Stomach (tissue), 4 donors: ENCODE results near the gene ATP8A2.

Experiments used
- EP300 ChIP-seq: sonication (generic); formaldehyde crosslinking; IDR thresholded peaks from one replicate; pipeline ENCODE4 v1.6.1; 2017; ENCODE audit warnings: antibody characterized with exemption
- POLR2A ChIP-seq, 4 donors: fragments of 450-650 bp; IDR thresholded peaks; one replicate each; pipeline ENCODE4 v1.6.1; 2016; ENCODE audit warnings: antibody characterized with exemption in 4 of 4, control low read depth in 2 of 4, mild to moderate bottlenecking in 1 of 4, moderate library complexity in 1 of 4
- POLR2AphosphoS5 ChIP-seq, 3 donors: sonication (generic); formaldehyde crosslinking; IDR thresholded peaks; one replicate each; pipeline ENCODE4 v1.6.1; 2016; ENCODE audit warnings: antibody characterized with exemption in 3 of 3
- TF ChIP-seq, protein P1 (sequence below), 7 experiments: fragments of 450-650 bp in 4 of 7; fragments of 200-600 bp in 3 of 7; sonication (generic) in 3 of 7; IDR thresholded peaks; one replicate each; pipeline ENCODE4 v1.5.1; 2016 to 2019; ENCODE audit warnings: antibody characterized with exemption in 7 of 7, control low read depth in 2 of 7, mild to moderate bottlenecking in 1 of 7

GRCh38 chr13:25971047-25971446 lies 599.3 kb downstream of the ATP8A2 start:
- TF ChIP-seq, protein P1, sequence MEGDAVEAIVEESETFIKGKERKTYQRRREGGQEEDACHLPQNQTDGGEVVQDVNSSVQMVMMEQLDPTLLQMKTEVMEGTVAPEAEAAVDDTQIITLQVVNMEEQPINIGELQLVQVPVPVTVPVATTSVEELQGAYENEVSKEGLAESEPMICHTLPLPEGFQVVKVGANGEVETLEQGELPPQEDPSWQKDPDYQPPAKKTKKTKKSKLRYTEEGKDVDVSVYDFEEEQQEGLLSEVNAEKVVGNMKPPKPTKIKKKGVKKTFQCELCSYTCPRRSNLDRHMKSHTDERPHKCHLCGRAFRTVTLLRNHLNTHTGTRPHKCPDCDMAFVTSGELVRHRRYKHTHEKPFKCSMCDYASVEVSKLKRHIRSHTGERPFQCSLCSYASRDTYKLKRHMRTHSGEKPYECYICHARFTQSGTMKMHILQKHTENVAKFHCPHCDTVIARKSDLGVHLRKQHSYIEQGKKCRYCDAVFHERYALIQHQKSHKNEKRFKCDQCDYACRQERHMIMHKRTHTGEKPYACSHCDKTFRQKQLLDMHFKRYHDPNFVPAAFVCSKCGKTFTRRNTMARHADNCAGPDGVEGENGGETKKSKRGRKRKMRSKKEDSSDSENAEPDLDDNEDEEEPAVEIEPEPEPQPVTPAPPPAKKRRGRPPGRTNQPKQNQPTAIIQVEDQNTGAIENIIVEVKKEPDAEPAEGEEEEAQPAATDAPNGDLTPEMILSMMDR (IDR thresholded peaks at IDR 0.05), result no peak
- TF ChIP-seq POLR2A (IDR thresholded peaks at IDR 0.05), result no peak
- no peak for TF ChIP-seq EP300
- no peak for TF ChIP-seq POLR2AphosphoS5 (IDR thresholded peaks at IDR 0.05)
